ENCODE data around the gene METTL9.
"Not testable (repeated sequence)": the region's sequence is repeated elsewhere in the genome, so short reads cannot be mapped to it uniquely, and the experiment has no call there.

Gene METTL9

GRCh38 chr16:21576323-21576722, 23.1 kb upstream of the METTL9 start:
- DNase-seq = not testable (repeated sequence)

GRCh38 chr16:21577487-21577886, 21.9 kb upstream of the METTL9 start:
- DNase-seq = not testable (repeated sequence)

GRCh38 chr16:21578311-21578710, 21.1 kb upstream of the METTL9 start:
- not testable (repeated sequence) for DNase-seq

- DNase-seq = not testable (repeated sequence)
Observed at GRCh38 chr16:21580131-21580530, 19.2 kb upstream of the METTL9 start.

- no peak for DNase-seq
Observed at GRCh38 chr16:21580807-21581206, 18.6 kb upstream of the METTL9 start.

GRCh38 chr16:21584817-21585216, 14.6 kb upstream of the METTL9 start:
- DNase-seq = no peak

- not testable (repeated sequence) for DNase-seq
Observed at GRCh38 chr16:21588593-21588992, 10.8 kb upstream of the METTL9 start.

- no peak for DNase-seq
Observed at GRCh38 chr16:21589551-21589950, 9.8 kb upstream of the METTL9 start.

- no peak for DNase-seq
Observed at GRCh38 chr16:21590287-21590686, 9.1 kb upstream of the METTL9 start.

GRCh38 chr16:21590796-21591195, 8.6 kb upstream of the METTL9 start:
- no peak for DNase-seq

GRCh38 chr16:21592191-21592590, 7.2 kb upstream of the METTL9 start:
- no peak for DNase-seq

- no peak for DNase-seq
Observed at GRCh38 chr16:21593530-21594289, 5.7 kb upstream of the METTL9 start.

GRCh38 chr16:21597561-21598030, 1.8 kb upstream of the METTL9 start:
- no peak for DNase-seq

- no peak for DNase-seq
Observed at GRCh38 chr16:21598206-21598605, 1.2 kb upstream of the METTL9 start.

GRCh38 chr16:21598701-21599121, 666 bp upstream of the METTL9 start:
- DNase-seq = no peak

- no peak for DNase-seq
Observed at GRCh38 chr16:21600031-21600773, 825 bp downstream of the METTL9 start.

GRCh38 chr16:21602785-21603184, 3.4 kb downstream of the METTL9 start:
- DNase-seq = no peak

GRCh38 chr16:21603928-21604327, 4.6 kb downstream of the METTL9 start:
- DNase-seq = no peak

GRCh38 chr16:21605848-21606247, 6.5 kb downstream of the METTL9 start:
- DNase-seq = not testable (repeated sequence)

GRCh38 chr16:21608639-21609328, 9.4 kb downstream of the METTL9 start:
- no peak for DNase-seq

- DNase-seq = no peak
Observed at GRCh38 chr16:21610006-21610544, 10.7 kb downstream of the METTL9 start.

GRCh38 chr16:21610766-21611165, 11.4 kb downstream of the METTL9 start:
- DNase-seq = no peak

- no peak for DNase-seq
Observed at GRCh38 chr16:21611198-21611555, 11.8 kb downstream of the METTL9 start.
